Activated CD8-positive, alpha-beta memory T cell treated with anti-CD3 and anti-CD28 coated beads, Interleukin-2, amount 10 ng/mL, durations not matched to agents 7 days and 5 days (primary cell): ENCODE measurements around the gene FLT1. TPM values are rescaled to one million over a fixed set of nuclear protein-coding genes. Genes with fewer than 3 reads are reported as not detected.

ENCODE experiments used
- ATAC-seq: fragments of 150-1000 bp; cut with Tn5 transposase; one replicate; pipeline ENCODE4 v1.10.0; 2021; ENCODE audit warnings: moderate library complexity
- CTCF ChIA-PET: fragments of 350-600 bp; sonication (Branson Sonifier 250); formaldehyde crosslinking; loops from one replicate; lab custom pipeline; 2021; ENCODE audit warnings: antibody characterized with exemption; lab: Charles Lee
- DNase-seq: peaks from one replicate; pipeline ENCODE4 v3.0.0-alpha.2; 2020
- H3K27ac Mint-ChIP-seq: one replicate; pipeline ENCODE4 v1.8.0; 2021; ENCODE audit warnings: mild to moderate bottlenecking, mixed read lengths
- H3K27me3 Mint-ChIP-seq: one replicate; pipeline ENCODE4 v1.8.0; 2021; ENCODE audit warnings: mixed read lengths
- H3K36me3 Mint-ChIP-seq: one replicate; pipeline ENCODE4 v1.8.0; 2021; ENCODE audit warnings: mild to moderate bottlenecking, mixed read lengths
- H3K4me1 Mint-ChIP-seq: one replicate; pipeline ENCODE4 v1.8.0; 2021; ENCODE audit warnings: mixed read lengths
- H3K4me3 Mint-ChIP-seq: one replicate; pipeline ENCODE4 v1.8.0; 2021; ENCODE audit warnings: mild to moderate bottlenecking, moderate library complexity, mixed read lengths
- H3K9me3 Mint-ChIP-seq: one replicate; pipeline ENCODE4 v1.8.0; 2022; ENCODE audit warnings: low read depth, mixed read lengths
- total RNA-seq, 2 experiments: library from RNA; stranded (reverse); gene quantifications; one replicate each; pipeline ENCODE4 v1.2.3, GENCODE V29; 2021

Gene FLT1
- total RNA-seq: 1 to 10 TPM in 1 of 2 experiments, under 1 TPM in 1; 0.44 to 1.4 TPM

DNA sequence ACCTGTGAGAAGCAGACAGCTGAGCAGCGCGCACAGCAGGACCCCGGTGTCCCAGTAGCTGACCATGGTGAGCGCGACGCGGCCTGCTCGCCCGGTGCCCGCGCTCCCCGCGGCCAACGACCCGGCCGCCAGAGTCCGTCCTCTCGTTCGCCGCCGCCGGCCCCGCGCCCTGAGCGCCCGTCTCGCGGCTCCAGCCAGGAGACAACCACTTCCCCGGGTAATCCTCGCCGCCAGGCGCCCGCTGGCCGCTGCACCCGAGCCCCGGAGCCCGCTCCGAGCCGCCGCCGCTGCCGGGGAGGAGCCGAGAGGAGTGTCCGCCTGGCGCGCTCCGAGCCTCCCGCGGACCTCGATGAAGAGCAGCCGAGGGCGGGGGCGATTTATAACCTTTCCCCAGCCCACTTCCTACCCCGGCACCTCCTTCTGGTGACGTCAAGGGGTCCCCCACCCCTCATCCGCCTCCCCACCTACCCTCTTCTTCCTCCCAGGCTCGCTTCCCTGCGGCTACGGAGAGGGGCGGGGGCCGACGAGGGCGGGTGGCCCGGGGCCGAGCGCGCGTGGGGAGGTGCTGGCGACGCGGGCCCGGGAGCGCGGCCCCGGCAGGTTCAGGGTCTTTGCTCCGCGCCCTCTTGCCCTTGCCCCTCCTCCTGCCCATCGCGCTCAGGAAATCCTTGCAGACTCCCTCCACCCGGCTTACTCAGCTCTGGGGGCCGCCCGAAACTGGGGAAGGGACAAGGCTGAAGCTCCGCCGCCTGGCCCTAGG lies at the start of gene FLT1:
Gene FLT1, minus strand, starts transcription at position 351 of the 760 bp plus-strand sequence. Its CDS starts 285 bp downstream, at position 66.
- CTCF ChIA-PET: no interaction called here
- ATAC-seq (peak; percentile 50), DNase-seq (no peak)
- Mint-ChIP-seq H3K36me3 (no peaks in the 10 kb centered on the region), H3K27me3 (peaks cover 77% of the 10 kb centered on the region), H3K27ac (no peak within 1 kb of the TSS), H3K4me1 (peaks cover 13% of the 10 kb centered on the region), H3K4me3 (peak within 1 kb of the TSS; percentile 17), H3K9me3 (no peaks in the 10 kb centered on the region)

- ATAC-seq (no peak), DNase-seq (no peak)
- Mint-ChIP-seq H3K4me1 (peaks cover 15% of the 10 kb centered on the region), H3K9me3 (peaks cover 2% of the 10 kb centered on the region), H3K4me3 (no peak overlapping the region), H3K27me3 (peaks cover 11% of the 10 kb centered on the region), H3K36me3 (peaks cover 4% of the 10 kb centered on the region), H3K27ac (no peak overlapping the region)
- CTCF ChIA-PET: no interaction called here
These were observed 49.1 kb upstream of the FLT1 start for GRCh38 chr13:28544026-28544425.

GRCh38 chr13:28542804-28543203 lies 47.9 kb upstream of the FLT1 start:
- CTCF ChIA-PET: no interaction called here
- Mint-ChIP-seq H3K4me3 (no peak overlapping the region), H3K27me3 (peaks cover 7% of the 10 kb centered on the region), H3K36me3 (peaks cover 4% of the 10 kb centered on the region), H3K4me1 (peaks cover 15% of the 10 kb centered on the region), H3K27ac (no peak overlapping the region), H3K9me3 (peaks cover 2% of the 10 kb centered on the region)
- DNase-seq (no peak), ATAC-seq (no peak)

DNA sequence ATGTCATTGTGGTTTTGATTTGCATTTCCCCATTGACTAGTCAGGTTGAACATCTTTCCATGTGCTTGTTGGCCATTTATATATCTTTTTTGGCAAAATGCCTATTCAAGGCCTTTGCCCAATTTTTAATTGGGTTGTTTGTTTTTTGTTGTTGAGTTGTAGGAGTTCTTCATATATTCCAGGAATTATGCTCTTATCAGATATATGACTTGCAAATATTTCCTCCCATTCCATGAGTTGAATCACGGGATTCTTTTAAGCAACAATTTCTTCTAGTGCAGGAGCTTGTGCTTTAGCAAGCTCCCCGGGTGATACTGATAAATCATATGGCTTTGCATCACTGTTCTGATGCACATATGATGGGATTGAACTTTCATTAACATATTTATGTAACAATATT lies 47.0 kb upstream of the FLT1 start:
- H3K36me3 Mint-ChIP-seq: peaks cover 2% of the 10 kb centered on the region
- ATAC-seq (no peak), DNase-seq (no peak)
- peaks cover 5% of the 10 kb centered on the region for H3K27me3 Mint-ChIP-seq
- H3K27ac Mint-ChIP-seq: no peak overlapping the region
- H3K9me3 Mint-ChIP-seq: peaks cover 2% of the 10 kb centered on the region
- no peak overlapping the region for H3K4me3 Mint-ChIP-seq
- CTCF ChIA-PET: no interaction called here
- peaks cover 15% of the 10 kb centered on the region for H3K4me1 Mint-ChIP-seq

DNA sequence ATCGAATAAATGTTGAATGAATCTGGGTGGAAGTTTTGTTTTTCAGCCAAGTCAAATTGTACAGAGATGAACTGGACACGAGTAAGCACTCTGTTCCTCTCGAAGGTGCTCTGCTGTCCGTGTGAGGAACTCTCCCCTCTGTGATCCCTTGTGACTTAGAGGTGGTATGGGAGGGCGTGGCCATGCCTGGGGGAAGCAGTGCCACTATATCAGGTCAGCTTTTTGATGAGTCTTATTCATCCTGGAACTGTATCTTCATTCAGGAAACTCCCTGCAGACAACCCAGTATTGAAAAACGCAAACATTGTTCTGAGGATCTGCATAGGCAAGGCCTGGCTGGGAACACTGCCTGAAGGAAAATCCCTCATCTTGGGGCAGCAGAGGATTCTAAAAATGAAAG lies 45.7 kb upstream of the FLT1 start:
- Mint-ChIP-seq H3K36me3 (peaks cover 3% of the 10 kb centered on the region), H3K27me3 (peaks cover 11% of the 10 kb centered on the region), H3K27ac (no peak overlapping the region), H3K9me3 (peaks cover 2% of the 10 kb centered on the region), H3K4me1 (peaks cover 15% of the 10 kb centered on the region), H3K4me3 (no peak overlapping the region)
- no peak for DNase-seq
- ATAC-seq: no peak
- CTCF ChIA-PET: no interaction called here

DNA sequence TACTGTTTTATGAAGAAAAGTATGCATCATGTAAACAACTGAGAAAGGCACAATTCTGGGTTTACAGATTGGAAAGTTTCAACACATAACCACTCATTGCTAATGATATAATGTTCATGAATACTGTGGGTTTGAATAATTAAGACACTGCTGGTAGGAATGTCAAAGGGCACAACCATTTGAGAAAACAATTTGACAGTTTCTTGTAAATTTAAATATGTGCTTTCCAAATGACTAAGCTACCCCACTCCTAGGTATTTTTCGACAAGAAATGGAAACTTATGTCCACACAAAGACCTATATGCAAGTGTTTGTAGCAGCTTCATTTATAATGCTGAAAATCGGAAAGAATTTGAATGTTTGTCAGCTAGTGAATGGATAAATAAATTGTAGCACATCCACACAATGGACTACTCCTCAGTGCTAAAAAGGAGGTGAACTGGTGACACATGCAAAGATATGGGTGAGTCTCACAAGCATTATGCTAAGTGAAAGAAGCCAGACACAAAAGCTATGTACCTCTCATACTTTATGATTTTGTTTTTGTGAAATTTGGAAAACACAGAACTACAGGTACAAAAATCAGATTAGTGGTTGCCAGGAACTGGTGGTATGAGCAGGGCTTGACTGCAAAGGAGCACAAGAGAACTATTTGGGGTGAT lies 44.8 kb upstream of the FLT1 start:
- Mint-ChIP-seq H3K9me3 (peaks cover 2% of the 10 kb centered on the region), H3K4me3 (no peak overlapping the region), H3K36me3 (peaks cover 5% of the 10 kb centered on the region), H3K27ac (peak overlapping the region; percentile 44), H3K4me1 (peaks cover 15% of the 10 kb centered on the region), H3K27me3 (peaks cover 12% of the 10 kb centered on the region)
- DNase-seq (no peak), ATAC-seq (no peak)
- CTCF ChIA-PET: no interaction called here

DNA sequence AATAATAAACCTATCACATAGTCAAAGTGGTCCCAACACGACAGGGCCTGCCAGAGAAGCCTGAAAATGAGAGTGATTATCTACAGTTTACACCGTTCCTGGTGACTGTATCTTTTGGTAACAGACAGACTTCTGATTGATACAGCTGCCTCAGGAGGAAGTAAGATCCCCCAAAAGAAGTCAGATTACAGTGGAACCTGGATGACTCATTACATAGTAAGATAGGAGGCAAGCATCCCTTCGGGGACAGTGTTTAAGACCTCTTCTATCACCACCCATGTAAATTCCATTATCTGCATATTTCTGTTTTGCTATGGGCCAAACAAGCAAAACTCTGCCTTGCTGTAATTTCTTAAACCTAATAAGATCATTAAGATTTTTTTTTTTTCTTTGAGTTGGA lies 44.0 kb upstream of the FLT1 start:
- peaks cover 5% of the 10 kb centered on the region for H3K36me3 Mint-ChIP-seq
- H3K9me3 Mint-ChIP-seq: peaks cover 2% of the 10 kb centered on the region
- H3K4me3 Mint-ChIP-seq: no peak overlapping the region
- peaks cover 19% of the 10 kb centered on the region for H3K27me3 Mint-ChIP-seq
- H3K4me1 Mint-ChIP-seq: peaks cover 15% of the 10 kb centered on the region
- no peak overlapping the region for H3K27ac Mint-ChIP-seq
- DNase-seq (no peak), ATAC-seq (no peak)
- CTCF ChIA-PET: no interaction called here

- Mint-ChIP-seq H3K4me3 (no peak overlapping the region), H3K9me3 (no peaks in the 10 kb centered on the region), H3K4me1 (peaks cover 17% of the 10 kb centered on the region), H3K36me3 (peaks cover 5% of the 10 kb centered on the region), H3K27ac (no peak overlapping the region), H3K27me3 (peaks cover 30% of the 10 kb centered on the region)
- ATAC-seq (no peak), DNase-seq (no peak)
- CTCF ChIA-PET: no interaction called here
These were observed 42.2 kb upstream of the FLT1 start for GRCh38 chr13:28537171-28537570.

GRCh38 chr13:28536371-28536770 lies 41.4 kb upstream of the FLT1 start:
- Mint-ChIP-seq H3K27ac (no peak overlapping the region), H3K36me3 (peaks cover 5% of the 10 kb centered on the region), H3K27me3 (peaks cover 30% of the 10 kb centered on the region), H3K4me1 (peaks cover 17% of the 10 kb centered on the region), H3K4me3 (no peak overlapping the region), H3K9me3 (no peaks in the 10 kb centered on the region)
- CTCF ChIA-PET: interaction anchor here (0.7 kb wide), 1 partner anchor 710 kb away, joined by 3 read pairs; no protein-coding TSS in a partner anchor
- ATAC-seq: no peak
- no peak for DNase-seq

GRCh38 chr13:28535734-28536133 lies 40.8 kb upstream of the FLT1 start:
- H3K4me1 Mint-ChIP-seq: peaks cover 14% of the 10 kb centered on the region
- H3K9me3 Mint-ChIP-seq: no peaks in the 10 kb centered on the region
- H3K27ac Mint-ChIP-seq: no peak overlapping the region
- H3K27me3 Mint-ChIP-seq: peaks cover 30% of the 10 kb centered on the region
- CTCF ChIA-PET: interaction anchor here (0.7 kb wide), 1 partner anchor 709 kb away, joined by 3 read pairs; no protein-coding TSS in a partner anchor
- H3K4me3 Mint-ChIP-seq: no peak overlapping the region
- DNase-seq: no peak
- H3K36me3 Mint-ChIP-seq: peaks cover 5% of the 10 kb centered on the region
- ATAC-seq: no peak

- H3K4me1 Mint-ChIP-seq: peaks cover 6% of the 10 kb centered on the region
- no peak overlapping the region for H3K27ac Mint-ChIP-seq
- H3K9me3 Mint-ChIP-seq: no peaks in the 10 kb centered on the region
- no peak overlapping the region for H3K4me3 Mint-ChIP-seq
- H3K27me3 Mint-ChIP-seq: peaks cover 30% of the 10 kb centered on the region
- no peak for DNase-seq
- peaks cover 3% of the 10 kb centered on the region for H3K36me3 Mint-ChIP-seq
- CTCF ChIA-PET: no interaction called here
- ATAC-seq: no peak
These were observed 39.9 kb upstream of the FLT1 start for GRCh38 chr13:28534801-28535200.

- H3K36me3 Mint-ChIP-seq: peaks cover 3% of the 10 kb centered on the region
- H3K4me1 Mint-ChIP-seq: peaks cover 2% of the 10 kb centered on the region
- no peak for DNase-seq
- no peak overlapping the region for H3K4me3 Mint-ChIP-seq
- H3K27me3 Mint-ChIP-seq: peaks cover 30% of the 10 kb centered on the region
- no peak overlapping the region for H3K27ac Mint-ChIP-seq
- ATAC-seq: no peak
- H3K9me3 Mint-ChIP-seq: no peaks in the 10 kb centered on the region
- CTCF ChIA-PET: no interaction called here
These were observed 39.3 kb upstream of the FLT1 start for GRCh38 chr13:28534210-28534609.

DNA sequence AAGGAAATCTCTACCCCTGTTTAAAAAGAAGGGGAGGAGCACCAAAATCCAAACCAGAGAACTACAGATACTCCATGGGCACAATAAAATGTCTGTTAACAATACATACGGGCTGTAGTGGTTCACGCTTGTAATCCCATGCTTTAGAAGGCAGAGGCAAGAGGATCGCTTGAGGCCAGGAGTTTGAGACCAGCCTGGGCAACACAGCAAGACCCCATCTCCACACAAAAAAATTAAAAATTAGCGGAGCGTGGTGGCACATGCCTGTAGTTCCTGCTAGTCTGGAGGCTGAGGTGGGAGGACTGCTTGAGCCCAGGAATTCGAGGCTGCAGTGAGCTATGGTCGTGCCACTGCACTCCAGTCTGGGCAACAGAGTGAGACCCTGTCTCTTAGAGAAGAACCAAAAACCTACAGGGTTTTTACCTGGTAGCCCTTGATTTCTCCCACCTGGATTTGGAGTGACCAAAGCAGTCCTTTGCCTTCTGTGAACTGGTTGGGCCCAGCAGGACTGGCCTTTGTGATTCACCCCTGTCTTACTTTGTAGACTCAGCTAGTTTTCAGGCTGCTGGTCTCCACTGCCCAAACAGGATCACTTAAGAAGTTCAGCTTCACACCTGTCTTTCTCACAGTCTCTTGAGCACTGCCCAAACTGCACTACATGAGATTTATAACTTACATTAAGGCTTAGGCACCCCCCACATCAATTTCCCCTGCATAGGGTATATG lies 38.7 kb upstream of the FLT1 start:
- H3K4me1 Mint-ChIP-seq: peaks cover 2% of the 10 kb centered on the region
- H3K27ac Mint-ChIP-seq: no peak overlapping the region
- H3K36me3 Mint-ChIP-seq: peaks cover 3% of the 10 kb centered on the region
- no peak for ATAC-seq
- no peak overlapping the region for H3K4me3 Mint-ChIP-seq
- CTCF ChIA-PET: no interaction called here
- H3K27me3 Mint-ChIP-seq: peaks cover 36% of the 10 kb centered on the region
- no peak for DNase-seq
- H3K9me3 Mint-ChIP-seq: no peaks in the 10 kb centered on the region
